Activated CD8-positive, alpha-beta memory T cell treated with anti-CD3 and anti-CD28 coated beads for 36 hours (primary cell): ENCODE data around the gene PDE5A. TPM values are rescaled to one million over a fixed set of nuclear protein-coding genes. Genes with fewer than 3 reads are reported as not detected.
"Not testable (repeated sequence)": the region's sequence is repeated elsewhere in the genome, so short reads cannot be mapped to it uniquely, and the experiment has no call there.

Experiments used
- CTCF ChIA-PET: fragments of 350-600 bp; sonication (Branson Sonifier 250); formaldehyde crosslinking; loops from one replicate; lab custom pipeline; 2021; ENCODE audit warnings: antibody characterized with exemption; lab: Charles Lee
- POLR2A ChIA-PET: fragments of 350-600 bp; sonication (Branson Sonifier 250); formaldehyde crosslinking; loops from one replicate; lab custom pipeline; 2021; ENCODE audit warnings: antibody characterized with exemption; lab: Charles Lee
- total RNA-seq, 2 experiments: library from RNA; stranded (reverse); gene quantifications; one replicate each; pipeline ENCODE4 v1.2.3, GENCODE V29; 2021

The PDE5A gene
- total RNA-seq, 2 experiments from 2014 or later, result 0.21 to 0.44 TPM

DNA sequence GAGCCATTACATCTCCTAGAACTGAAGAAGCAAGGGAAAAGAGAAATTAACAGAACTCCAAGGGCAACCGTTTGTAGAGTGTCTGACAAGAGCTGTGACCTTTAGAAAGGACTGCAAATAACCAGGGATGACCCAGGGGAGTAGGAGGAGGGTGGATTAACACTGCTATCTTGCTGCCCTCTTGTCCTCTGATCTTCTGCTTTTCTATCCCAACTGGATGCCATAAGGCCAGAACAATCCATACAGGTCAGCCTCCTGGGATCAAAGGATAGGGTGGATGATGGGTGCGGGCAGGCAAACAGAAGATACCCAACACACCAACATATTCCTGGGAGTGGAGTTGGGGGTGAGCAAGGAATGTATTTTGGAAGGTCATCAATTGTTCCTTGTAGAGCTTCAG, 19.8 kb upstream of the PDE5A start:
- ChIA-PET CTCF (no interaction called here), POLR2A (no interaction called here)

DNA sequence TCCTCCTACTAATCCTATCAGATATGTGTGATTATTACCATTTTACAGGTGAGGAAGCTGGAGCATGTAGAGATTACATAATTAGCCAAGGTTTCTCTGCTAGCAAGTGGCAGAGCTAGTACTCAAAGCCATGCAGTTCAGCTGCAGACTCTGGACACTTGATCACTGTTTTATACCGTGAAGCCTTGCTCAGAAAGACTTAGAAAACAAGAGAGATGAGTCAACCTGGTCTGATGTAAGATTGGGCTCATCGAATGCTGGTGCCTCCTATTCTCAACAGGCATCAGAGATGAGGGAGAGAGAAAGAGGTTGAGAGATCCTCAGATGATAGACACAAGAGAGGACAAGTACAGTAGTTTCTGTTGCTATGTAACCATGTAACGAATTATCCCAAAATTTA, 19.0 kb upstream of the PDE5A start:
- ChIA-PET CTCF (no interaction called here), POLR2A (no interaction called here)

DNA sequence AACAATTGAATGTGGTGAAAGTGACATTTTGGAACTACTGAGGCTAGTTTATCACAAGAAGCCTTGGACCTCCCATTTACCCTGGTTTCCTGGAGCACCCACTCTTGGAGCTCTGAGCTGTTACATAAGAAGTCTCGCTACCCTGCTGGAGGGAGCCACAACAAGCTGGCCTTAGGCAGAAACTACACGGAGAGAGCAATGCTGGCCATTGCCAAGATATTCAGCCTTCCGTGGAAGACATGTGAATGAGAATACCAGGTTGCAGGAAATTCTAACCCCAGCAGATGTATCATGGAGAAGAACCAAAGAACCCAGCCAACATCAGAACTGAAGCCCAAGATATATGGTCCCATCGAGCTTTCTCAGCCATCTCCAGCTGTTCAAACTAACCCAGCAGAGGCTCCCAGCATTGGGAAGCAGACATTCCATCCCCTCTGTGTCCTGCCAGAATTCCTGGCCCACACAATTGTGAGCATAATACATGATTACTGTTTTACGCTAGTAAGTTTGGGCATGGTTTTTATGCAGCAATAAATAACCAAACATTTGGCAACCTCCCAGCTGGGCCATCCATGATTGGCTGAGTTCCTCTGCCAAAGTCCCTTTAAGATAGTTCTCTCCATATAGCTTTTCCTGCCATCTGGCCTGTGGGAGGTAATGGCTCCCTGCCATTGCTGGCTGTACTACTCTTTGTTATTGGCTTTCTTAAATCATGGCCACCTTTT, 17.9 kb upstream of the PDE5A start:
- ChIA-PET CTCF (no interaction called here), POLR2A (no interaction called here)

DNA sequence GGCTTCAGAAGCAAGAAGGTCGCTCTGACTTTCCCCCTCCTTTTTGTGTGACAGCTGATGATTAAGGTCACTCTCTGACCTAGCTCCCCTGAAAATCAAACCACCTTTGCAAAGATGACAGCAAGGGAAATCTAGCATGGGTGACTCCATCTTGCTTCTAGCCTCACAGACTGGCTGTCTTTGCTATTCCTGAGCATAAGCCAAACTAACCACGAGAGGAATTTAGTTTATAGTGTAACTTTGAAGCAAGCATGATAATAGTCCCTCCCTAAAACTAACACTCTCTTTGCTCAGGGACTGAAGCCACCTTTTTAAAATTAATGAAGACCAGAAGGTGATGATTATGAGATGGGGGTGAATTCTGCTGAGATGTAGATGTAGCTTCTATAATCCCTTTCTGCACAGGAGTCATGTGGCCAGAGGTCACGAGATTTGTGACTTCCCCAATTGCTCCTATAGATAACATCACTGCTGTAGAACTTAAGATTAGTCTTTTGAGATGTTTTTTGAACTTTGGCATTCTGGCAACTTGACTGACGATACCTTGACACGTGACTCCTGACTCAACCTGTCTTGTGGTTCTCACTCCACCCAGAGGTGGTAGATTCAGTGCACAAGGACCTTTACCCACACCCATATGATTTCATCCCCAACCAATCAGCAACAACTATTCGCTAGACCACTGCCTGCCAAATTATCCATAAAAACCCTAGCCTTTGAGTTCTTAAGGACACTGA, 14.9 kb upstream of the PDE5A start:
- POLR2A ChIA-PET, result no interaction called here
- CTCF ChIA-PET, result interaction anchor here (1.0 kb wide), 1 partner anchor 15 kb away, joined by 3 read pairs; the partner anchor contains the start of gene PDE5A

DNA sequence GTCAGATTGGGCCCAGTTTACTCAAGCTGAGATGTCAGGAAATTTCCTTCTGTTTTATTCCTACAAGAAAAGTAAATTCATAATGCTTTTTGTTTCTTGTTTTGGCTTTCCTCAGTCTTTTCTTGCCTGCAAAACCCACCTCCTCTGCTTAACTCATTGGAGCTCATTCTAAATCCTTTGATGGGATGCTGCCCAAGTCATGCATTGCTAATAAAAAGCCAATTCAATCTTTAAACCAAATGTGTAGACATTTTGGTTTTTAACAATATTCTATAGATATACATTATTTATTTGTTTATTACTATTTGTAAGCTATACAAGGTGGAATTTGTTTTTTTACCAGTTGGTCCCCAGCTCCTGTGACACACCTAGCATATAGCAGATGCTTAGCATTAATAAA, 13.2 kb upstream of the PDE5A start:
- ChIA-PET POLR2A (no interaction called here), CTCF (interaction anchor here (1.7 kb wide), 1 partner anchor 14 kb away, joined by 5 read pairs; the partner anchor contains the start of gene PDE5A)

DNA sequence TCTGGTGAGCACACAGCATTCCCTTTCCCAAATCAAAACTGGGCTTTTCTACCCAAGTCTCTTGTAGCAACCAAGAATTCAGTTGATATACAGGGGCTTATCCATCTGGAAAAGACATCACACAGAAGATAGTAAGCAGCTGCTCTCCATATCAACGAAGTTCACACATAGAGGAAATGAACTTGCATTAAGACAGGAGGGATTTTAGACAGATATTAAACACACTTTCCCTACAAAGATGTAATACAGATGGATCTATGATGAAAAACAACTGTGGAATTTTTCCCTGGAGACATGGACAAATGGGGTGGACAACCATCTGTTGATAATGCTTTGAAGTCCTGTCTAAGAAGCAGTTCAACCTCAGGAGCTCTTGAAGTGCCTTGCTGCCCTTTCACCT, 9.8 kb upstream of the PDE5A start:
- POLR2A ChIA-PET, result no interaction called here

DNA sequence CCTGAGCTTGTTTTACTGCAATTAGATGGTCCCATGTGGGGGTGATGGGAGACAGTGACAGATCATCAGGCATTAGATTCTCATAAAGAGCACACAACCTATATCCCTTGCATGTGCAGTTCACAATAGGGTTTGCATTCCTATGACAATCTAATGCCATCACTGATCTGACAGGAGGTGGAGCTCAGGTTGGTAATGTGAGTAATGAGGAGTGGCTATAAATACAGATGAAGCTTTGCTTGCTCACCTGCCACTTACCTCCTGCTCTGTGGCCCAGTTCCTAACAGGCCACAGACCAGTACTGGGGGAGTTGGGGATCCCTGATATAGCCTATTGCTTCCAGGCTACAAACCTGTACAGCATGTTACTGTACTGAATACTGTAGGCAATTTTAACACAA, 8.2 kb upstream of the PDE5A start:
- CTCF ChIA-PET, result interaction anchor here (1.0 kb wide), 1 partner anchor 8 kb away, joined by 3 read pairs; the partner anchor contains the start of gene PDE5A
- POLR2A ChIA-PET, result not testable (repeated sequence)

More for the DNA sequence above, 9.8 kb upstream of the PDE5A start:
- CTCF ChIA-PET, result no interaction called here

DNA sequence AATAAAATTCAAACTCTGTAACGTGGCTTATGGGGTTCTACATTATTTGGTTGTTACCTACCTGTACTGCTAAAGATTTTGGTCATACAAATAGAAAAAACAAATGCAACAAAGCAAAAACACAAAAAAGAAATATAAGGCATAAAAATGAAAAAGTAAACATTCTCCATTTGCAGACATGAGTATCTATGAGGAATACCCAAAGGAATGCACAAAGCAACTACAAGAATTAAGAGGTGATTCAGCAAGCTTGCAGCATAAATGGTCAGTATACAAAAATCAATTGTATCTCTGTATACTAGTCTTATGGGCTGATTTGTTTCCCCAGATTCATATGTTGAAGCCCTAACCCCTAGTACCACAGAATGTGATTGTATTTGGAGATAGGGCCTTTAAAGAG, 3.6 kb upstream of the PDE5A start:
- CTCF ChIA-PET, result no interaction called here
- POLR2A ChIA-PET, result no interaction called here

DNA sequence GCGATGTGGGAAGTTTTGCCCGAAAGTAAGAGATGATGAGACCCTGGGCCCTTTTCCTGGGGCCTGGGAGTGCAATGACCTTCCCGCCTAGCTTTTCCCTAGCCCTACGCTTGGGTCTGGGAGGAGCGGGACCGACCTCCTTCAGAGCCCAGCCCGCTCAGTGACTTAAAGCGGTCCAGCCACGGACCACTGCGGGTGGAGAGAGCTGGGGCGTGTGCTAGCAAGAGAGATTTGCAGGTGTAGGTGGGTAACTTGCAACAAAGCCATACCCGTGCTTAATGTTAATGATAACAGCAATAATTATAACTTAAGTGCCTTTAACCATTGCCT, 503 bp upstream of the PDE5A start:
- POLR2A ChIA-PET, result interaction anchor here (0.6 to 0.8 kb wide), 2 partner anchors 26 to 437 kb away, joined by 3 read pairs; partner anchors contain the start of gene MAD2L1
- CTCF ChIA-PET, result interaction anchor here (0.6 to 2.2 kb wide), 11 partner anchors 8 to 654 kb away, joined by 3 to 9 read pairs (median 3); no protein-coding TSS in a partner anchor

DNA sequence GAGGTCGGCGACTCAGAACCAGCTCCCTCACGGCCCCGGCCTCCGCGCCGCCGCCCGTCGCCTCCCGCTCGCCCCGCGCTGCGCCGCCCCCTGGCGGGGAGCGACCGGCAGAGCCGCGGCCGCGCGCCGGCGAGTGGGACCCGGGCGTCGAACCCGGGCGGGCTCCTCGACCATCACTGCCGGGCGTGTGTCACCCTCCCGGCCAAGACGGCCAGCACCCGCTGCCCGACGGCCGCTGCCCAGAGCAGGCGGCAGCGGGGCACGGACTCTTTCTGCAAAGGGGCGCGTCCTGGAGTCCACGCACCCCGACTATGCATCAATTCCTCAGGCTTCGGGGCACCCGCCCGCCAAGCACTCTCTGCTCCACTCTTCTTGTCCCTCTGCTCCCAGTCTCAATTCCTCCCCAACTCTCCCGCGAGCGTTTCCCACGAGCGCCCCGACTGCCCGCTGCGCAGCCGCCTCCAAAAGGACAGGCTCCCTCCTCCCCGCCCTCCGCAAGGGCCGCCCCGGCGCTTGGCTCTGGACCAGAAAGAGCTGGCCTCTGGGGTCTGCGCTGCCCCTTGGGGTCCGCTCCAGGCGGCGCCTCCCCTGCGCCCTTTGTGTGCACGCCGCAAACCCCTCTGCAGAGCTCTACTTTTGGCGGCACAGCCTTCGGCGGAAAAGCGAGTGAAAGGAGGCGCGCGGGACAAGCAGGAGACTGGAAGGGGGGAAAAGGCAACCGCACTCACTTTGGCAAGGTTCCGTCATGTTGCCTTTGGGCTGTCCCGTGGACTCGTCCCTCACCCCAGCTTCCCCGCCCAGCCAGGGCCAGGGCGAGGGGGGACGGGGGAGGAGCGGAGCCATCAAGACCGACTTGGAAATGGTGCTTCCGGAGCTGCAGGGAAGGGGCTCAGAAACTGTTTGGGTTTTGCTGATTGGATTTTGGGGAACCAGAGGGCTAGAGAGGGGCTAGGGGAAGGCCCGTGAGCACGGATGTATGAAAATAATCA, 1.0 kb downstream of the PDE5A start:
- ChIA-PET POLR2A (no interaction called here), CTCF (interaction anchor here (0.5 to 2.2 kb wide), 10 partner anchors 14 to 429 kb away, joined by 3 to 9 read pairs (median 4); no protein-coding TSS in a partner anchor)

DNA sequence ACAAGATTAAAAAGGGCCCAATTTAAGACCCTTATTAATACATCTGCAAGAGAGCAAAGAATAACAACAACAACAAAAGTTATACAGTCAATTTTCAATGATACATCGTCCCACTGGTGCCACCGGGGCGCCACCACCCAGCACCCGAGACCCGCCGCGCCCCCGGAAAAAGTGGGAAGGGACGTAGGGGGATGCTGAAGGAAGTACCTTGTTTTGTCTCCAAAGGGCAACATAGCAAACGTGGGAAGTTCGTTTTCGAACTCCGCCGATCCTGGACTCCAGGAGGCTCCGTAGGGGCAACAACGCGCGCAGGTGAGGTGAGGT, 1.7 kb downstream of the PDE5A start:
- POLR2A ChIA-PET, result interaction anchor here (0.7 kb wide), 1 partner anchor 464 kb away, joined by 3 read pairs; no protein-coding TSS in a partner anchor
- CTCF ChIA-PET, result interaction anchor here (0.5 to 1.1 kb wide), 2 partner anchors 69 to 254 kb away, joined by 3 read pairs; no protein-coding TSS in a partner anchor

DNA sequence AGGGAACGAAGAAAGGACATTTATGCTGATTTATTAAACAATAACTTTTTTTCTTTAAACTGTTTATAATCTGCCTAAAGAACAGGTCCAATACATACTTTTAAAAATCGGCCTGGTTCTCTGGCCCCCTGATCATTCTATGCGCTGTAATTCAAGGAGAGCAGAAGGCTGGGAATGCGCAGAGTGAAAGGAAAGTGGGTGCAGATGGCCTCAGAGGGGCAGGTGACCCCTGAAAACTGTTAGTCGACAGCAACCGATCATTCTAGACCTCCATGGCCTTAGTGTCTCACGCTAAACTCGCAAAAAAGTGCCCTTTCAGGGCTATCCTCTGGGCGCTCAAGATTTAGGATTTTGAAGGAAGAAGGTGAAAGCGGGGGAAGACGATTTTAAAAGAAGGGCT, 2.2 kb downstream of the PDE5A start:
- POLR2A ChIA-PET, result interaction anchor here (0.7 kb wide), 1 partner anchor 464 kb away, joined by 3 read pairs; no protein-coding TSS in a partner anchor
- CTCF ChIA-PET, result interaction anchor here (0.5 kb wide), 1 partner anchor 255 kb away, joined by 3 read pairs; no protein-coding TSS in a partner anchor

DNA sequence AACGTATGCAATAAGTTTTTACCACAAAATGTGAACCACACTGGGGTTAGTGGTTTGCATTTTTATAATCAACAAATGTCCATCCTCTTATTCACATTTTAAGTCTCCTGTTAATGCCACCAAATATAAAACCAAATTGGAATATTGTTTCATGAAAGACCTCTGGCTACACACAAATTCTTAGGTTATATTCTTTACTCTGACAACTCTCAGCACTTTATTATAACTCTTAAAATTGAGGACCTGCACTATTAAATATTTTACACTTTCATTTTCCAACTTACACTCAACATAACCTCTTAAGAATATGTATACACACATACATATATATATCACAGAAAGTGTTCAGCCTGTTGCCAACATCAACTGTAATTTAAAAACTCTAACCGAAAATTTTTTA, 2.8 kb downstream of the PDE5A start:
- POLR2A ChIA-PET, result no interaction called here
- CTCF ChIA-PET, result no interaction called here

DNA sequence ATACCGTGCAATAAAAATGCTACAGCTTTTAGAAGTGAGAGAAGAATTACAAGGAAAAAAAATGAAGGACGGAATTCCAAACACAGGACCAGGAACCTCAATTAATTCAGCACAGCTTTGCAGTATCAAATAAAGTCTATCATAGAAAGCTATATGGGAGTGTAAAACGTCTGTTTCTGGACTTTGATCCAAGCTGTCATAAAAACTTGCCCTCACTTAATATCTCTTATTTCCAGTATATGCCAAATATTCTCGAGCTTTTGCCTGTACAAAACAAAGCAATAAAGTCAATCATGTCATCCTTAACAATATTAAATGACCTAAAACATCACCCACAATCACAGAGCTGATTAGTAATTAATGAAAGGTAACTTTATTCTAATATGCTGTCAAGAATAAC, 4.2 kb downstream of the PDE5A start:
- POLR2A ChIA-PET, result no interaction called here
- CTCF ChIA-PET, result no interaction called here

DNA sequence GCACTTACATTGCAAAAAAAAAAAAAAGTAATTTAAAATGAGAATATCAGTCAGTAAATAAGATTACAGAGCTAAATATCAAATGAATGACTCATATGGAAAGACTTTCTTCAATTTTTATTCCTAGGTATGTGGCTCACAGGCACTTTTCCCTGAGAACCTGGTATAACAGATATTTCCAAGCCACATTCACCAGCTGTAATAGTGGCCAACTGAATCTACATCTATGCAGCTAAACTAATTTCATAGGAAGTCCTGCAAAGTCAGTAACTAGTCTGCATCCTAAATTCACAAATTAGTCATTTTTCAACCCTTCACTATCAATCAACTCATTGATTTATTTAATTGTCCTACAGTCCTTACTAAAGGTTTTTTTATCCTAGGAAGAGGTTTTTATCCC, 5.6 kb downstream of the PDE5A start:
- POLR2A ChIA-PET, result no interaction called here

DNA sequence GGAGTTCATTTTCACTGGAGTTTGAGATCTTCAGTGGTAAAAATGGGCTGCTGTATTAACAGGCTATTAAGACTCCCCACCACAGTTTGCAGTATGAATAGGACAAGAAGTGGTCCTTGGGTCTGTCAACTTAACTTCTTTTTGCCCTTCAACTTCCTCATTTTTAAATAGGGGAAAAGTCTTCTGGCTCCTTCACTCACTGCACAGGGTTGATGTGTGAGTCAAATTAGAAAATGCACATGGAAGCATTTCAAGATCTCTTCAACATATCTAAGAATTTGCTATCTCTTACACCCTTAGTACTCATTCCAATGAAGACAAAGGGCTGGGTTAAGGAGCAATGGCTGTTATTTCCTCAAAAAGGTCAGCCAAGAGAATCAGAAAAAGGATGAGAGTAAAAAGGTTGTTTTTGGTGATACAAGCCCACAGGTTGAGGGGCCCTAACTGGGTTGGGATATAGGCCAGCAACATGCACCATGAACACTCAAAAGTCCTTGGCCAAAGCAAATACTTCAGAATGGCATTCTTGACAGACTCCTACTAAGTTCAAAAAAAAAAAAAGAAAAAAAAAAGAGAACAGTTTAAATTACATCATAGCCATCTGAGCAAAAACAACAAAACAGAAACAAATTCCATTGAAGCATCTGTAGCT, 13.4 kb downstream of the PDE5A start:
- ChIA-PET POLR2A (no interaction called here), CTCF (no interaction called here)

More for the DNA sequence above, 5.6 kb downstream of the PDE5A start:
- CTCF ChIA-PET, result interaction anchor here (0.6 to 0.7 kb wide), 2 partner anchors 242 to 257 kb away, joined by 3 to 4 read pairs; no protein-coding TSS in a partner anchor

DNA sequence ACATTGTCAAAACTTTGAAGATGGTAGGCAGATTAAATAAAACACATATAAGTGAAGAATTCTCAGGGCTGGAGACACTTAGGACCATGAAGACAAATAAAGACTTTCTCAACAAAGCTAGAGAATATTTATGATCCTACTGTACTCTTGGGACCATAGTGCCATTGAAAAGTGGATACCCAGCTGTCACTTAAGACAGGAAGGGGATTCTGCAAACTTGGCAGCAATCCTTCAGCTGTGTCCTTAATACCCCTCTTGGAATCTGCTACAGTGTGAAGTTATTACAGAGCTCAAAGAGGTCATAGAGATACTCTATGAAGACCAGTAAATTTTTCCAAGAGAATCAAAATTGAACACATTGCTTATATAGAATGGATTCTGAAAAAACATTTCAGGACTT, 24.3 kb downstream of the PDE5A start:
- CTCF ChIA-PET, result no interaction called here

DNA sequence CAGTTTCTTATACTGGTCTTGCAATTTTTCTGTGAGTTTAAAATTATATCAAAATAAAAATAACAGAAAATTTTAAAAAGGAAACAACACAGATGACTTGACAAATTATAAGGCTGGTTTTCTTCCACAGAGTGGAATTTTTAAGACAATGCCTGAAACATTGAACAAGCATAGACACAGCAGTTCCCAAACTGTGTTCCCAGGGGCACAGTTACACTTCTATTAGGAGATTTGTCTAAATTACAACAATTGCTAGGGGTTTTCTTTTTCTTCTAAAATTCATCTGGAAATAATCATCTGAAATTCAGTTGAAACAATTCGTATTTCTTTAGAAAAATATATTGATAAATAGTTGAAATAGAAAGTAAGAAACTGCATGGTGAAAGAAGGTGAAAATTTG, 26.2 kb downstream of the PDE5A start:
- ChIA-PET CTCF (no interaction called here), POLR2A (no interaction called here)

More for the DNA sequence above, 24.3 kb downstream of the PDE5A start:
- POLR2A ChIA-PET, result no interaction called here

DNA sequence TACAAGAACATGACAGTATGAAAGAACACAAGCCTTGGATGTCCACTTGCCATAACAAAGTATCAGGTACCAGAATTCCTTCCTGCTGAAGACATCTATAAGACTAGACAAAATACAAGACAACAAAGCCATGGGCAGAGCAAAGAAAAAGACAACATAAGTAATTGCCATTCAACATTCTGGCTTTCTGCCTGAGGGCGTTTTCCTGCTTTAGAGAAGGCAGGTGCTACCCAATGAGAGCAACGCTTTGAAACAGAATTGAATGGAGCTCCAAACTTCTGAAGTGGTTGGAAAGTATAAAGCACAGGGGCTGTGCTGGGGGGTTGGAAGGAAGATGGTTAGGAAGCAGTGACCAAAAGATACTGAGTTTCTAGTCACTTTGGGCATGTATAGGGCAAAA, 30.1 kb downstream of the PDE5A start:
- CTCF ChIA-PET, result no interaction called here
- POLR2A ChIA-PET, result no interaction called here
